IMR-90 (cell line): ENCODE measurements around the gene MEIG1. TPM values are rescaled to one million over a fixed set of nuclear protein-coding genes. Genes with fewer than 3 reads are reported as not detected.

Source experiments
- ATAC-seq: fragments of 200-7000 bp; cut with Tn5 transposase; 2 replicates; pipeline ENCODE4 v1.9.1; 2020; ENCODE audit warnings: low read depth, mild to moderate bottlenecking, moderate library complexity
- BruUV-seq: library from RNA; stranded (reverse); fragments of 400-500 nt; replicated peaks from 2 replicates; lab custom pipeline; 2021; lab: Mats Ljungman, UMichigan
- CTCF ChIA-PET: fragments of 300-600 bp; formaldehyde crosslinking; extraction: SDS; loops from one replicate; lab custom pipeline; 2021; ENCODE audit warnings: antibody characterized with exemption; lab: Yijun Ruan, JAX
- POLR2A ChIA-PET: fragments of 300-600 bp; sonication (Branson Sonifier 250); formaldehyde crosslinking; loops from one replicate; lab custom pipeline; 2022; ENCODE audit warnings: antibody characterized with exemption; ENCODE audit not compliant: unreplicated experiment; lab: Charles Lee
- DNase-seq: peaks from one replicate; pipeline ENCODE4 v3.0.0; 2013
- H2AFZ ChIP-seq: replicated peaks from 2 replicates; pipeline ENCODE3; 2013; ENCODE audit warnings: low read length, mild to moderate bottlenecking; ENCODE audit not compliant: poor library complexity
- H2AK5ac ChIP-seq: 2 replicates; pipeline ENCODE4 v1.6.1; 2013; ENCODE audit warnings: low read depth, low read length, inconsistent platforms
- H2AK9ac ChIP-seq: replicated peaks from 2 replicates; pipeline ENCODE3; 2013; ENCODE audit warnings: mild to moderate bottlenecking, low read depth, low read length, moderate library complexity; ENCODE audit not compliant: poor library complexity
- H2BK120ac ChIP-seq: 2 replicates; pipeline ENCODE4 v1.6.1; 2013; ENCODE audit warnings: low read depth, low read length, inconsistent platforms
- H2BK15ac ChIP-seq: 3 replicates; pipeline ENCODE4 v1.6.1; 2013; ENCODE audit warnings: low read depth, low read length, inconsistent platforms
- H2BK20ac ChIP-seq: 2 replicates; pipeline ENCODE4 v1.6.1; 2013; ENCODE audit warnings: low read depth, mild to moderate bottlenecking, inconsistent platforms, low read length, moderate library complexity
- H2BK5ac ChIP-seq: 2 replicates; pipeline ENCODE4 v1.6.1; 2013; ENCODE audit warnings: mild to moderate bottlenecking, low read depth, low read length, inconsistent platforms; ENCODE audit not compliant: poor library complexity, severe bottlenecking
- H3K14ac ChIP-seq: replicated peaks from 2 replicates; pipeline ENCODE4 v1.6.1; 2013; ENCODE audit warnings: low read depth, low read length, inconsistent platforms
- H3K18ac ChIP-seq: 2 replicates; pipeline ENCODE4 v1.6.1; 2013; ENCODE audit warnings: low read depth, low read length, control low read depth
- H3K23ac ChIP-seq: 2 replicates; pipeline ENCODE4 v1.6.1; 2013; ENCODE audit warnings: low read depth, low read length, inconsistent platforms
- H3K27ac ChIP-seq: 2 replicates; pipeline ENCODE4 v1.5.1; 2013; ENCODE audit warnings: mild to moderate bottlenecking, control low read depth, low read length; ENCODE audit not compliant: insufficient read depth
- H3K27me3 ChIP-seq: 2 replicates; pipeline ENCODE4 v1.6.1; 2013; ENCODE audit warnings: low read length; ENCODE audit not compliant: control insufficient read depth, insufficient read depth
- H3K36me3 ChIP-seq: 2 replicates; pipeline ENCODE4 v1.6.1; 2013; ENCODE audit warnings: low read length, mixed read lengths; ENCODE audit not compliant: control insufficient read depth, insufficient read depth
- H3K4ac ChIP-seq: 2 replicates; pipeline ENCODE4 v1.6.1; 2013; ENCODE audit warnings: low read depth, low read length, inconsistent platforms
- H3K4me1 ChIP-seq: 2 replicates; pipeline ENCODE4 v1.6.1; 2013; ENCODE audit warnings: low read length, mixed read lengths; ENCODE audit not compliant: control insufficient read depth, insufficient read depth
- H3K4me2 ChIP-seq: 2 replicates; pipeline ENCODE4 v1.6.1; 2013; ENCODE audit warnings: low read depth, mild to moderate bottlenecking, control low read depth, low read length, moderate library complexity
- H3K4me3 ChIP-seq: 2 replicates; pipeline ENCODE4 v1.5.1; 2013; ENCODE audit warnings: low read depth, mild to moderate bottlenecking, control low read depth, low read length, moderate library complexity; ENCODE audit not compliant: insufficient read depth
- H3K56ac ChIP-seq: 2 replicates; pipeline ENCODE4 v1.6.1; 2013; ENCODE audit warnings: low read length, inconsistent platforms; ENCODE audit not compliant: insufficient read depth; ENCODE audit errors: extremely low read depth
- H3K79me1 ChIP-seq, 2 experiments: 2 replicates each; pipeline ENCODE4 v1.6.1; 2013; ENCODE audit warnings: low read length in 2 of 2, inconsistent platforms in 1 of 2, low read depth in 1 of 2
- H3K9ac ChIP-seq: 2 replicates; pipeline ENCODE4 v1.6.1; 2013; ENCODE audit warnings: low read depth, low read length, control low read depth
- H3K9me1 ChIP-seq: 2 replicates; pipeline ENCODE4 v1.6.1; 2013; ENCODE audit warnings: low read length, inconsistent platforms; ENCODE audit not compliant: insufficient read depth
- H3K9me3 ChIP-seq: 2 replicates; pipeline ENCODE4 v1.6.1; 2013; ENCODE audit warnings: low read length; ENCODE audit not compliant: control insufficient read depth, insufficient read depth
- H4K20me1 ChIP-seq: 2 replicates; pipeline ENCODE4 v1.6.1; 2013; ENCODE audit warnings: low read length, inconsistent platforms; ENCODE audit not compliant: insufficient read depth
- H4K5ac ChIP-seq: 2 replicates; pipeline ENCODE4 v1.6.1; 2013; ENCODE audit warnings: mild to moderate bottlenecking, low read depth, low read length, control low read depth
- H4K8ac ChIP-seq, 2 experiments: 2 replicates each; pipeline ENCODE4 v1.6.1; 2013; ENCODE audit warnings: low read depth in 2 of 2, low read length in 2 of 2, control low read depth in 1 of 2, inconsistent platforms in 1 of 2
- H4K91ac ChIP-seq: 2 replicates; pipeline ENCODE4 v1.6.1; 2013; ENCODE audit warnings: low read depth, low read length, inconsistent platforms; ENCODE audit not compliant: insufficient read depth
- CEBPB ChIP-seq: IDR thresholded peaks from 2 replicates; pipeline ENCODE4 v1.6.1; 2012; ENCODE audit warnings: low read depth, low read length, improper control_type of control experiment
- CHD1 ChIP-seq: IDR thresholded peaks from 2 replicates; pipeline ENCODE4 v1.6.1; 2012; ENCODE audit warnings: low read depth, low read length, improper control_type of control experiment
- MAZ ChIP-seq: IDR thresholded peaks from 2 replicates; pipeline ENCODE4 v1.6.1; 2012; ENCODE audit warnings: low read depth, mild to moderate bottlenecking, low read length, improper control_type of control experiment, moderate library complexity, borderline replicate concordance
- MXI1 ChIP-seq: IDR thresholded peaks from 2 replicates; pipeline ENCODE4 v1.6.1; 2012; ENCODE audit warnings: low read depth, mild to moderate bottlenecking, low read length, moderate library complexity, borderline replicate concordance
- NFE2L2 ChIP-seq: fragments of 150-350 bp; IDR thresholded peaks from 2 replicates; pipeline ENCODE4 v1.6.1; 2016; ENCODE audit warnings: low read depth, mild to moderate bottlenecking, low read length
- RAD21 ChIP-seq: IDR thresholded peaks from 2 replicates; pipeline ENCODE4 v1.6.1; 2012; ENCODE audit warnings: low read length, improper control_type of control experiment
- RCOR1 ChIP-seq: IDR thresholded peaks from 2 replicates; pipeline ENCODE4 v1.6.1; 2012; ENCODE audit warnings: mild to moderate bottlenecking, low read length, improper control_type of control experiment; ENCODE audit not compliant: insufficient replicate concordance
- USF2 ChIP-seq: fragments of 150-350 bp; IDR thresholded peaks from 2 replicates; pipeline ENCODE4 v1.6.1; 2017; ENCODE audit warnings: mild to moderate bottlenecking, antibody characterized with exemption, low read length, low read depth
- WGBS, 2 experiments: methylation state at CpG; one replicate each; pipeline versions ENCODE4 v1.1.5 to v1.1.7; 2013; ENCODE audit warnings: missing lambda C conversion rate in 2 of 2; ENCODE audit not compliant: insufficient read length in 1 of 2; ENCODE audit errors: extremely low coverage in 2 of 2; 5-methylcytosine and 5-hydroxymethylcytosine counted together
- dilution Hi-C: fragments of 300-500 bp; cut with HindIII; formaldehyde crosslinking; loops from one replicate; pipeline ENCODE4 v1.14.3; 2018; ENCODE audit warnings: low sequenced_read_pairs; ENCODE audit not compliant: unreplicated experiment
- in situ Hi-C: fragments of 300-500 bp; cut with MboI; formaldehyde crosslinking; loops from 3 replicates; pipeline ENCODE4 v1.14.3; 2019; ENCODE audit warnings: low sequenced_read_pairs, inconsistent platforms, mixed read lengths
- intact Hi-C: fragments of 100-400 bp; cut with micrococcal nuclease; formaldehyde crosslinking; loops from 2 replicates; pipeline ENCODE4 v1.10.0; 2022
- polyA plus RNA-seq, 3 experiments: library from polyadenylated mRNA; depleted of rRNA; stranded (reverse); fragments of >200 nt; gene quantifications; 2 replicates each; pipeline ENCODE4 v1.2.3, GENCODE V29; 2012; ENCODE audit warnings: low replicate concordance in 1 of 3
- total RNA-seq: library from RNA; depleted of rRNA; stranded (reverse); fragments of >200 nt; gene quantifications from 2 replicates; pipeline ENCODE4 v1.2.3, GENCODE V29; 2012
- TF ChIP-seq, protein P1 (sequence below): fragments of 150-350 bp; IDR thresholded peaks from 2 replicates; pipeline ENCODE4 v1.6.1; 2016; ENCODE audit warnings: low read depth, mild to moderate bottlenecking, low read length, moderate library complexity, borderline replicate concordance

MEIG1 gene
- total and polyA plus RNA-seq, 2 of the 4 experiments (the other 2 are of a cell fraction), result not detected

- POLR2A ChIA-PET, result no interaction called here
- H3K56ac ChIP-seq, result no peak overlapping the region
- CTCF ChIA-PET, result no interaction called here
Observed at GRCh38 chr10:14924013-14924412, 35.2 kb upstream of the MEIG1 start.

More at GRCh38 chr10:14924013-14924412, 35.2 kb upstream of the MEIG1 start:
- dilution Hi-C loops (no loop called here), in situ Hi-C loops (no loop called here), intact Hi-C loops (no loop called here)
- Histone ChIP-seq H2BK5ac (no peak overlapping the region), H3K79me1 (peaks cover 4 to 7% of the 10 kb centered on the region in 2 experiments; a peak in 1 of 4 replicates), H4K91ac (no peak overlapping the region), H3K4me2 (no peak overlapping the region), H2BK120ac (no peak overlapping the region), H2AK5ac (no peak overlapping the region), H2AK9ac (no peak overlapping the region), H4K8ac (no peak overlapping the region), H4K20me1 (no peaks in the 10 kb centered on the region), H2BK15ac (no peak overlapping the region), H3K9me3 (no peaks in the 10 kb centered on the region), H4K5ac (no peak overlapping the region), H3K27ac (no peak overlapping the region), H3K4me3 (no peak overlapping the region), H3K18ac (no peak overlapping the region), H3K36me3 (peaks cover 45% of the 10 kb centered on the region), H3K14ac (no peak overlapping the region), H3K4me1 (no peaks in the 10 kb centered on the region), H3K27me3 (no peaks in the 10 kb centered on the region), H3K4ac (no peak overlapping the region), H3K23ac (no peak overlapping the region), H3K9ac (no peak overlapping the region), H2AFZ (no peak overlapping the region), H3K9me1 (peaks cover 8% of the 10 kb centered on the region), H2BK20ac (no peak overlapping the region)
- TF ChIP-seq CHD1 (no peak), MXI1 (no peak), NFE2L2 (no peak), RAD21 (no peak), CEBPB (no peak), RCOR1 (no peak), MAZ (no peak), USF2 (no peak)
- TF ChIP-seq, protein P1, sequence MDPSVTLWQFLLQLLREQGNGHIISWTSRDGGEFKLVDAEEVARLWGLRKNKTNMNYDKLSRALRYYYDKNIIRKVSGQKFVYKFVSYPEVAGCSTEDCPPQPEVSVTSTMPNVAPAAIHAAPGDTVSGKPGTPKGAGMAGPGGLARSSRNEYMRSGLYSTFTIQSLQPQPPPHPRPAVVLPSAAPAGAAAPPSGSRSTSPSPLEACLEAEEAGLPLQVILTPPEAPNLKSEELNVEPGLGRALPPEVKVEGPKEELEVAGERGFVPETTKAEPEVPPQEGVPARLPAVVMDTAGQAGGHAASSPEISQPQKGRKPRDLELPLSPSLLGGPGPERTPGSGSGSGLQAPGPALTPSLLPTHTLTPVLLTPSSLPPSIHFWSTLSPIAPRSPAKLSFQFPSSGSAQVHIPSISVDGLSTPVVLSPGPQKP, result no peak
- no CpG with 5 or more reads among the region's 7 CpGs for WGBS, 2 experiments
- ATAC-seq (no peak), DNase-seq (no peak)
- no TSS peak for BruUV-seq
